ENCODE measurements around the gene FAAH.

The FAAH gene

GRCh38 chr1:46401154-46401913 is 7.2 kb downstream of the FAAH start:
- no peak for DNase-seq (ENCODE audit: low read depth)

DNA sequence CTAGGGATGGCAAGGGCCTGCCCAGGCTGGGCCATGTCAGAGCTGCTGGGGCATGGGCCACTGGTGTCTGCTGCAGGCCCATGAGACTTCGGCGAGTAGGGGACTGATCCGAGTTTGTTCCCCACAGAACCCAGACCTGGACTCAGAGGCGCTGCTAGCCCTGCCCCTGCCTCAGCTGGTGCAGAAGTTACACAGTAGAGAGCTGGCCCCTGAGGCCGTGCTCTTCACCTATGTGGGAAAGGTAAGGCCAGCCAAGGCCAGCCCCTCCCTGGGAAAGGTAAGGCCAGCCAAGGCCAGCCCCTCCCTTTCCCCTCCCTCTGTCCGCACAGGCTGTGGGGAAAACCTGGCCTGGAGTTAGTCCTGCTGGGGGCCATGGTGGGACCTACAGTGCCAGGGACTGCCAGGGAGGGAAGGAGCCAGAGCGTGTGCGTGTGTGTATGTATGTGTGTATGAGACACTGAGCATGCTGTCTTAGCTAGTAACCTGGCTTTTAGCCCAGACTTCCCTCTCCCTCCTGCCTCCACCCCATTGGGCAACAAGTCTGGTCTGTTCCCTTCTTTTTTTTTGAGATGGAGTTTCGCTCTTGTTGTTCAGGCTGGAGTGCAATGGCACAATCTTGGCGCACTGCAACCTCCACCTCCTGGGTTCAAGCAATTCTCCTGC is 8.0 kb downstream of the FAAH start:
- peak; percentile 87 for DNase-seq (ENCODE audit: low read depth)

DNA sequence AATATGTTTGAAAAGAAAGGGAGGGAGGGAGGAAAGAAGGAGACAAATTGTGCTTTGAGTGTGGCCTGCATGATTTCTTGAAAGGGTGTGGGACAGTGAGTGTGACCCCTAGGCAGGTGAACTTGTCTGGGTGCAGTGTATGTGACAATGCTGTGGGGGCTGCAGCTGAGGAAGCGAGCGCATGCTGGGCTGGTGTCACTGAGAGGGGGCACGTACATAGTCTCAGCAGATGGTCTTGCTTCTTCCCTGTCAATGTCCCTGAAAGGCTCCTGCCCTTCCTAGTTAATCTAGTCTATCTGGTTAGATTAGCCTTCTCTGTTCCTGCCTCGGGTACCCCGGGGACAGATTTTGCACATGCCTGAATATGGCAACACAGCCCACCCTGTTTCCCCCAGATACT is 9.8 kb downstream of the FAAH start:
- DNase-seq (ENCODE audit: low read depth): no peak

DNA sequence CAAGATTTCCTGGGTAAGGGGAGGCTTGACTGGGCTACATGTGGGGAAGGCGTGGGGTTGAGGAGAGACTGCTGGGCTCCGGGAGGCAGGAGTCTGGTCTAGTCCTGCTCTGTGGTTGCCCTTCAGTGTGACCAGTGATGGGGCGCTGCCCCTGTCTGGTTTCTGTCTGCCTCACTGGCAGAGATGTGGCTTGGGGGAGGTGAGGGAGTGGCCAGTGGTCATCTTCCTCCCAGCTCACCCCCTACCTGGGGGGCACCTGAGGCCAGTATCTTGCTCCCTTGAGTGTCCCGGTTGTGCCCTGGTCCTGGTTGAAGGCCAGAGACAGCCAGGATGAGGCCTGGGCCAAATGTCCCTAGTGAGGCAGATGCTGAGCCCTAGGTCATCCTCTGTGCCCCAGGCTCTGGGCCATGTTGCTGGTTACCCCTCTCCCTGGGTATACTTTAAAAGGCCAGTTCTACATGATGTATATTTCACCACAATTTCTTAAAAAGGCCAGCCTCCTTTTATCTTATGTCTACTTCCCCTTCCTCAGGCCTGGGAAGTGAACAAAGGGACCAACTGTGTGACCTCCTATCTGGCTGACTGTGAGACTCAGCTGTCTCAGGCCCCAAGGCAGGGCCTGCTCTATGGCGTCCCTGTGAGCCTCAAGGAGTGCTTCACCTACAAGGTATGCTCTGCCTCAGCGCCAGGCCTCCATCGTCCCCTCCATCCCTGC is 10.5 kb downstream of the FAAH start:
- no peak for DNase-seq (ENCODE audit: low read depth)

DNA sequence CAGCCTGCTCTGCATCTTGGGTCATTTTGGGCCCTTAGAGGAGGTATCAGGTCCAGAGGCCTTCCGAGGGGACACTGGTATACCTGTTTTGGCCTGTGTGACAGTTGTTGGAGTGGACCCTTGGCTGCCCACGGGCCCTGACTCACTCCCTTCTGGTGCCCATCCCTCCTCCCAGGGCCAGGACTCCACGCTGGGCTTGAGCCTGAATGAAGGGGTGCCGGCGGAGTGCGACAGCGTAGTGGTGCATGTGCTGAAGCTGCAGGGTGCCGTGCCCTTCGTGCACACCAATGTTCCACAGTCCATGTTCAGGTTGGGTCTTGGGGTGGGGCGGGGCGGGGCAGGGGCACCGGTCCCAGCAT is 11.1 kb downstream of the FAAH start:
- DNase-seq (ENCODE audit: low read depth): no peak

DNA sequence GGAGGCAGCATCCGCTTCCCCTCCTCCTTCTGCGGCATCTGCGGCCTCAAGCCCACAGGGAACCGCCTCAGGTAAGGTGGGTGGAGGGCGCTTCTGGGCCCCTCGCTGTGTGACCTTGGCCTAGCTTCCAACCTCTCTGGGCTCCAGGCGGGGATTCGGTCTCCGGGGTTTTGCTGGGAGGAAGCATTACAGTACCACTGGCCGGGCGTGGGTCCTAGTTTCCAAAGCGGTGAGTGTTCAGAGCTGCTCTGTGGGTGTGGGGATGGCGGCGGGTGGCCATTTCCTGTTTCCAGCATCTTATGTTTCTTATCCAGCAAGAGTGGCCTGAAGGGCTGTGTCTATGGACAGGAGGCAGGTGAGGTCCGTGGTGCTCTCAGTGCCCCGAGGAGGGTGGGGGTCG is 11.6 kb downstream of the FAAH start:
- DNase-seq (ENCODE audit: low read depth): no peak

DNA sequence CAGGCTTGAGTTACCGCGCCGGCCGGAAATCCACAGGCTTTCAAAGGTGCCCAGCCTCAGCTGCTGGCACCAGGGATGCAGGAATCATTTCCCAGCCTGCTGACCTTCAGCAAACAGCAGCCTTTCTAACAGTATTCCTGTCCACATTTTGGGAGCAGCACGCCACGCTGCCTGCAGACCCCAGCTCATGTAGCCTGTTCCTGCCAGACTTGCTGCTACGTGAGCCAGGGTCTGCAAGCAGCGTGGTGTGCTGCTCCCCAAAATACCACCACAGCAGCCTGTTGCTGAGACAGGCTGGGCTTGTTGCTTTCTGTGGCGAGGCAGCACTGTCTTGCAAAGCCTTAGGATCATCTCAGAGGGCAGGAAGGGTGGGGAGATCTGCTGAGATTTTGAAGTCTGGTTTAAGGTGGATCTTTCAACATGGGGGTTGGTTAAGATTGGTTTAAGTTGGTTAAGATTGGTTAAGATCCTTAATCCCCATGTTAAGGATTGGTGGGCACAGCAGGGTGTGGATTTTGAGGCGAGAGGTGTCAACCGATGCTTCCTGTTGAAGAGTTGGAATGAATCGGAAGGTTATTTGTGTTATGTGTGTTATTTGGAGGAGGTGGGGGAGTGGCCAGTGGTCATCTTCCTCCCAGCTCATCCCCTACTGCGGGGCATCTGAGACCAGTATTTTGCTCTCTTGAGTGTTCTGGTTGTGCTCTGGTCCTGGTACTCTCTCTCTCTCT is 12.9 kb downstream of the FAAH start:
- peak; percentile 23 for DNase-seq (ENCODE audit: low read depth)

- no peak for DNase-seq (ENCODE audit: low read depth)
These were observed 13.5 kb downstream of the FAAH start for GRCh38 chr1:46407636-46408035.

- peak; percentile 47 for DNase-seq (ENCODE audit: low read depth)
These were observed 14.4 kb downstream of the FAAH start for GRCh38 chr1:46408356-46409062.

DNA sequence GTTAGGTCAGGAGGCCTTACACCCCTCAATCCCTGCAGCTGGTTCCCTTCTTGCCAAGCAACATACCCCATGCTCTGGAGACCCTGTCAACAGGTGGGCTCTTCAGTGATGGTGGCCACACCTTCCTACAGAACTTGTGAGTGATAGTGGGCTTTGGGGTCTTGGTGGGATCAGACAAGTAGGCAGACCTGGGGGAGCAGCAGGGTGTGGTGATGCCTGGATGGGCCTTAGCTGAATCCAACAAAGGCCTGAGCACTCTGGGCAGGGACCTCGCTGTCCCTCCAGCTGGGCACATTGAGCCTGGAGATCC is 14.9 kb downstream of the FAAH start:
- no peak for DNase-seq (ENCODE audit: low read depth)

DNA sequence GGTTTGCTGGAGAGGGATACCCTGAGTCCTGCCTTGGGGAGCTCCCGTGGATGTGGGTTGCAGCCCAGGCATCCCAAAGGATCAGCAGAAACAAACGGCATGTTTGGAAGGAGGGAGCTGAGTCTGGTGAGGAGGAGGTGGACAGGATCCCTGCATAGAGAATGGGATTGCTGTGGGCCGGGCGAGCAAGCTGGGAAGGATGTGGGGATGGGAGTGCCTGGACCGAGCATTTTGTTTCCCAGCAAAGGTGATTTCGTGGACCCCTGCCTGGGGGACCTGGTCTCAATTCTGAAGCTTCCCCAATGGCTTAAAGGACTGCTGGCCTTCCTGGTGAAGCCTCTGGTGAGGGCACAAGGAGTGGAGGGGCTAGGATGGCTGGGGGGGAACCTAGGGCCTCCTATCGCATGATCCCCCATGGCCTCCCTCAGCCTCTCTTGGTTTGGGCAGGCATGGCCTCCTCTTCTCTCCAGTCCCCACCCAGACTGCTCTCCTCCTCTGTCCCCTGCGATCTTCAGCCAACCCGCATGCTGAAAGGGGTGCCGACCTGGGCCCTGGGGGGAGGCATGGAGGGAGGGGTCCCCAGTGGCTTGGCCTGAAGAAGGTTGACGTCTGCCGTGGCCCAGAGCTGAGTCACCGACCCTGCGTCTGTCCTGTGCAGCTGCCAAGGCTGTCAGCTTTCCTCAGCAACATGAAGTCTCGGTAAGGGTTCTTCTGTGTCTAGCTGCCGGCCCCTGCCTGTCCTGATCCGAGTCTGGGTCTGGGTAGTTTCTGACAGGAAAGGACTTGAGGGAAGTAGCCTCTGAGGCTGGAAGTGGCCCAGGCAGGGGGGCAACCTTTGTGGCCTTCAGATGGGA is 16.3 kb downstream of the FAAH start:
- no peak for DNase-seq (ENCODE audit: low read depth)

GRCh38 chr1:46411010-46411405 is 16.9 kb downstream of the FAAH start:
- no peak for DNase-seq (ENCODE audit: low read depth)

DNA sequence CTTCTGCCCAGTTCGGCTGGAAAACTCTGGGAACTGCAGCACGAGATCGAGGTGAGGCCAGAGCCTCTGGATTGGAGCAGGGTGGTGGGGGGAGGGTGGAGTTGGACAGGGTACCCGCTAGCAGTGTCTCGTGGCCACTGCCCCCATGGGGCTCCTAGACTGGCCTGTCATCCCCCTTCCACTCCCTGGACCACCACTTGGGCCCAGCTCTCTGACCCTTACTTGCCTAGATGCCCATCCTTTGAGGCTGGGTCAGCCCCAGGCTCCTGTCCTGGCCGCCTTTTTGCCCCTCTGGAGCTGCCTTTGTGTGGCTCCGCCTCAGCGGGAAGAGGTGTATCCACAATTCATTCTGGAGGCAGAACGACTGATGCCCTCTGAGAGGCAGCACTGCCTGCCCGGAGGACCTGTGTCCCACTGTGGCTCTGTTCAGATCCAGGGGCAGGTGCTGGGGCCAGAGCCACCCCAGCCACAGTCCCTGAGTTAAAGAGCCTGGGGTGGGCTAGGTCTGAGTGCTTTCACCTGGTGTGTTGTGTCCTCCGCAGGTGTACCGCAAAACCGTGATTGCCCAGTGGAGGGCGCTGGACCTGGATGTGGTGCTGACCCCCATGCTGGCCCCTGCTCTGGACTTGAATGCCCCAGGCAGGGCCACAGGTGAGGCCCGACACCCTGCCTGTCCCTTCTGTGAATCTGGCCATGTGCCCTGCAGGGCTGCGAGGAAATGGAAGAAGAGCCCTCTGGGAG is 17.7 kb downstream of the FAAH start:
- no peak for DNase-seq (ENCODE audit: low read depth)

DNA sequence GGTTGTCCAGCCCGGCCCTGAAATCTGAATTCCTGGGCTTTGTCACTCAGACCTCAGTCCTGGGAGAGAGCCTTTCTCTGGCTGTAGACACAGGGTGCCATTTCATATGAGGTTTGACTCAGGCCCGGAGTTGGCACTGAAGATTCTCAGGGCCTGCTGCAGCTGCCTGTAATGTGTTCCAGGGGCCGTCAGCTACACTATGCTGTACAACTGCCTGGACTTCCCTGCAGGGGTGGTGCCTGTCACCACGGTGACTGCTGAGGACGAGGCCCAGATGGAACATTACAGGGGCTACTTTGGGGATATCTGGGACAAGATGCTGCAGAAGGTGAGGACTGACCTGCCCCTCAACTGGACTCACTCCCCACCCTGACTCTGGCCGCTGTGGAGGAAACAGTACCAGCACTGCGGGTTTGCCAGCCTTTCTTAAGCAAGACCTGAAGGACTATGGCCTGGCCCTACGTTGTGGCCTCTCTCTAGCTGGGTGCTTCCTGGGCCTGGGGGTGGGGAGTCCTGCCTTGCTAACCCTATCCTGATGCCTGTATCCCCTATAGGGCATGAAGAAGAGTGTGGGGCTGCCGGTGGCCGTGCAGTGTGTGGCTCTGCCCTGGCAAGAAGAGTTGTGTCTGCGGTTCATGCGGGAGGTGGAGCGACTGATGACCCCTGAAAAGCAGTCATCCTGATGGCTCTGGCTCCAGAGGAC is 18.9 kb downstream of the FAAH start:
- no peak for DNase-seq (ENCODE audit: low read depth)

- DNase-seq (ENCODE audit: low read depth): no peak
These were observed 19.5 kb downstream of the FAAH start for GRCh38 chr1:46413596-46413985.

DNA sequence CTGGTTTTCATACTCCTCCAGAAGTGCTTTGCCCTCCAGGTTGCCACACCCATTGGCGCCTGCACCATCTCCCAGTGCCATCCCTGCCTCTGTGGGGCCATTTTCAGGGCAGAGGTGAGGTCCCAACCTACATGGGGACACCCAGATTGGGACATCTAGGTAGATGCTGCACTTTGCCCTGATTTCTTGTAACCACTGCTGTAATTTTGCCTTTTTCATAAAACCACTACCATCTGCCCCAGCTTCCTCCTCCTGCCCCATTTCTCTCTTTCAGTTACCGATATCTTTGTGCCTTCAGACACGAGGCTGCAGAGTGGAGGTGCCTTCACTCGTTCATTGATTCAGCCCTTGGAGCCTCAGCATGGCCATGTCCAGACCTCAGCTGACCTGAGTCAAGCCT is 21.4 kb downstream of the FAAH start:
- no peak for DNase-seq (ENCODE audit: low read depth)

GRCh38 chr1:46418976-46419375 is 24.9 kb downstream of the FAAH start:
- no peak for DNase-seq (ENCODE audit: low read depth)

DNA sequence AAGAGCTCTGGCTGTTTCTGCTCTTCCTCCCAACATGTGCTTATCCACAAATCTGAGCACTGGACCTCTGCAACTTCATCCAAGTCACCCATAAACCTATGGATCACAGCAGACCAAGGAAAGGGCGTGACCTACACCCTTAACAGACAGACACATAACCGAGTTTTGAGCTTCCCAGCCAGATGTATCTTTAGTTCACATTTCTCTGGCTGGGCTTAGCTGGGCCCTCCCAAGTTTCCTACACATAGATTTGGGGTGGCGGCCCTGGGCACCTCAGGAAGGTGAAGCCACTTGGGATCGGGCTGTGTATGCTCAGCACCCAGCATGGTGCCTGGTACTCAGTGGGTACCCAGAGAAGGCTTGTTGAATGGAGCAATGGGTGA is 26.4 kb downstream of the FAAH start:
- no peak for DNase-seq (ENCODE audit: low read depth)

DNA sequence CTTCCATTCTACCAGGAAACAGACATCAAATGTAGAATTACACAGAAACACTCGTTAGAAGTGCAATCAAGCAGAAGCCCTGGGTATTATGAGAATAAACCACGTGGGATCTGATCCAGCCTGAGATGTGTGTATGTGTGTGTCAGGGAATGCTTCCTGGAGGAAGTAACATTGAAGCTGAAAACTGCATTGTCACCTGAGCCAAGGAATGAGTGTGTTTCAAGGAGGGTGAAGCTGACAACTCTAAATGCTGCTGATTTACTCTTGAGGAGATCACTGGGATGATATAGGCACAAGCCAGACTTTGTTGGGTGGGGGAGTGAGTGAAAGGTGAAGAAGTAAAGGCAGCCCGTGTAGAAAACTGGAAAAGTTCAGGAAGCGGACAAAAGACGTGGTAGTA is 27.6 kb downstream of the FAAH start:
- no peak for DNase-seq (ENCODE audit: low read depth)

Measured in EH (cell line).